ENCODE data around the gene RUNX1.

The RUNX1 gene

DNA sequence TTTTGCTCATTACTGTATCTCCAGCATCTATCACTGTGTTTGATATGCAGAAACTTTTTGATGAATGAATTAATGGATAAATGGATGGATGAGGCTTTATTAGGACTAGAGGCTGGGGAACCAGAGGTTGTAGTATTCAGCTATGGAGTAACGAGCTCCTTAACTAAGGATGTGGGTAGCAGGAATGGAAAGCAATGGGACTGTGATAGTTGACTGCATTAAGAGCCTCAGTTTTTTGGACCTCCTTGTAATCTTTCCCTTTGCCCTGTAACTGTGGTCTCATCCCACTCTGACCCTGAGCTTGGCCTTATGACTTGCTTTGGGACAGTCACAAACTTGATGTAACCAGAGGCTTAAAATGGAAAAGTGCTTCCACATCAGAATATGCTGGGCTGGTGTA, 9.0 kb upstream of the RUNX1 start:
- Histone ChIP-seq H3K9me3 (ENCODE audit: insufficient read depth, low read depth, low read length) (no peaks in the 10 kb centered on the region), H4K91ac (ENCODE audit: low read depth, low read length) (no peak overlapping the region), H4K12ac (ENCODE audit: low read depth, low read length) (no peak overlapping the region), H2BK120ac (ENCODE audit: insufficient read depth, low read length, poor library complexity) (no peak overlapping the region), H2AK5ac (ENCODE audit: low read length) (no peak overlapping the region), H3K4ac (ENCODE audit: low read depth, low read length) (no peak overlapping the region), H3K36me3 (ENCODE audit: control insufficient read depth in 1 of 2, insufficient read depth in 2 of 2, low read length in 2 of 2) (no peaks in the 10 kb centered on the region), H2AFZ (ENCODE audit: insufficient read depth, low read length, poor library complexity) (no peak overlapping the region), H3K23ac (ENCODE audit: low read length) (no peak overlapping the region), H3K4me1 (ENCODE audit: control insufficient read depth in 1 of 2, insufficient read depth in 2 of 2, low read length in 2 of 2) (peaks cover 3 to 7% of the 10 kb centered on the region in 2 experiments), H3K18ac (ENCODE audit: low read length) (no peak overlapping the region), H4K8ac (ENCODE audit: low read depth, low read length) (no peak overlapping the region), H3K4me3 (ENCODE audit: low read depth, low read length) (no peak overlapping the region), H3K27ac (ENCODE audit: low read depth, low read length) (no peak overlapping the region), H2BK12ac (ENCODE audit: low read length) (no peak overlapping the region), H3K9ac (ENCODE audit: low read length) (no peak overlapping the region), H3K27me3 (ENCODE audit: insufficient read depth, low read length) (no peaks in the 10 kb centered on the region), H3K79me1 (ENCODE audit: low read length) (peaks cover 2% of the 10 kb centered on the region), H3K14ac (ENCODE audit: low read length) (no peak overlapping the region), H3K79me2 (ENCODE audit: control insufficient read depth, insufficient read depth, low read length, poor library complexity) (no peaks in the 10 kb centered on the region), H3K4me2 (ENCODE audit: low read length) (no peak overlapping the region), H2BK5ac (ENCODE audit: low read depth, low read length, poor library complexity) (no peak overlapping the region)
- WGBS (ENCODE audit: extremely low coverage, insufficient coverage, insufficient read length), result no CpG with 5 or more reads among the region's 1 CpG
- DNase-seq, result no peak

DNA sequence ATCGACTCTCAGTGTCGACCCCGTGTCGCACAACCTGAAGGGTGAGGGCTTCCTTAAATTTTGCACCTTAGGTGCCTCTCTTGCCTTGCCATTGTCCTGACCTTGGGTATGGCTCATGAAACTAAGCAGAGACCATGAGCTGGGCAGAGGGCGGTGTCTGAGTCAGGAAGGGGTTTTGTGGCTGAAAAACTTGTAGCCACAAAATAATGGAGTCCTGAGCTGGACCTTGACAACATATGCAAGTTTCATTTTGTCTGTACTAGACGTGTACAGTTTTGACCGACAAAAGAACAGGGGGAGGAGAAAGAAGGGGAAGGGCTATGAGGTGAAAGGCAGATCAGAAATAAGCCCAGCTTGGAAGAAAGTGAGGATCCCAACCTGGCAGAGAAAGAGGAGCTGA, 8.3 kb upstream of the RUNX1 start:
- Histone ChIP-seq H3K9me3 (ENCODE audit: insufficient read depth, low read depth, low read length) (no peaks in the 10 kb centered on the region), H3K4me2 (ENCODE audit: low read length) (peak overlapping the region; percentile 10), H4K91ac (ENCODE audit: low read depth, low read length) (no peak overlapping the region), H3K18ac (ENCODE audit: low read length) (no peak overlapping the region), H2AFZ (ENCODE audit: insufficient read depth, low read length, poor library complexity) (no peak overlapping the region), H3K27ac (ENCODE audit: low read depth, low read length) (no peak overlapping the region), H3K9ac (ENCODE audit: low read length) (no peak overlapping the region), H3K79me1 (ENCODE audit: low read length) (peaks cover 2% of the 10 kb centered on the region), H3K4me3 (ENCODE audit: low read depth, low read length) (no peak overlapping the region), H2AK5ac (ENCODE audit: low read length) (no peak overlapping the region), H3K27me3 (ENCODE audit: insufficient read depth, low read length) (no peaks in the 10 kb centered on the region), H3K4me1 (ENCODE audit: control insufficient read depth in 1 of 2, insufficient read depth in 2 of 2, low read length in 2 of 2) (peaks cover 3 to 7% of the 10 kb centered on the region in 2 experiments), H4K12ac (ENCODE audit: low read depth, low read length) (no peak overlapping the region), H2BK120ac (ENCODE audit: insufficient read depth, low read length, poor library complexity) (no peak overlapping the region), H2BK12ac (ENCODE audit: low read length) (no peak overlapping the region), H4K8ac (ENCODE audit: low read depth, low read length) (no peak overlapping the region), H2BK5ac (ENCODE audit: low read depth, low read length, poor library complexity) (no peak overlapping the region), H3K36me3 (ENCODE audit: control insufficient read depth in 1 of 2, insufficient read depth in 2 of 2, low read length in 2 of 2) (no peaks in the 10 kb centered on the region), H3K79me2 (ENCODE audit: control insufficient read depth, insufficient read depth, low read length, poor library complexity) (no peaks in the 10 kb centered on the region), H3K14ac (ENCODE audit: low read length) (no peak overlapping the region), H3K23ac (ENCODE audit: low read length) (no peak overlapping the region), H3K4ac (ENCODE audit: low read depth, low read length) (no peak overlapping the region)
- no peak for DNase-seq
- no CpG with 5 or more reads among the region's 7 CpGs for WGBS (ENCODE audit: extremely low coverage, insufficient coverage, insufficient read length)

DNA sequence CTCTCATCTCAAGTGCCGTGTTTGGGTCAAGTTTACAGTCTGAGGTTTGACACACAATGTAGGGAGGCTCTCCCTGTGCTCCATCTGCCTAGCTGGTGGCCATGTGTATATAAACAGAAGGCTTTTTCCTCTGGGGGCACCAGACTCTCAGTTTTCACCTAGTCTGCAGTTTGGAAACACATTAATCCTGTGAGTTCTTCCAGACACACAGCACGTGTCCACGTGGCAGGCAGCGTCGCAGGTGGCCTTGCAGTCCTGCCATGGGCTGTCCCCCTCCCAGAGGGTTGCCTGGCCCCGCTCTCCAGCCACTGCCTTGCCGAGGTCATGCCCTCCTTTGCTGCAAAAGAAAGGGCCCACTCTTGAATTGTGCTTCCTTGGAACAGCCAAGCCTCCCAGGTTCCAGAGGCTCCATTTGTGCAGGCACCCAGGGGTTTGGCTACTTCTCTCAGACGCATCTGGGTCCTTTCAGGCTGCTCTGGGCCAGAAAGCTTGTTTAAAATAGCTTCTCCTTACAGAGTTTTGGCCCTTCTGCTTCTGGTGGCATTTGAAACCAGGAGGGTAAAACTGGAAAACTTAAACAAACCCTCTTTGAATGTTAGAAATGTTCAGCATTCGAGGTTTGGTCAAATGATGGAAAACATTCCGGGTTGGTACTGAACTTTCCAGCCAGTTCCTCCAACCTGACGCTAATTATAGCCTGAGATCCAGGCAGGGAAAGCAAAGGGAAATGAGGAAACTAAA, 4.4 kb upstream of the RUNX1 start:
- H3K4ac ChIP-seq (ENCODE audit: low read depth, low read length), result no peak overlapping the region
- no peak overlapping the region for H3K9ac ChIP-seq (ENCODE audit: low read length)
- no peak overlapping the region for H3K4me2 ChIP-seq (ENCODE audit: low read length)
- H3K36me3 ChIP-seq (ENCODE audit: control insufficient read depth in 1 of 2, insufficient read depth in 2 of 2, low read length in 2 of 2), result no peaks in the 10 kb centered on the region
- no peak for DNase-seq
- peak overlapping the region; percentile 63 for H2BK12ac ChIP-seq (ENCODE audit: low read length)
- no peak overlapping the region for H4K12ac ChIP-seq (ENCODE audit: low read depth, low read length)
- no CpG with 5 or more reads among the region's 11 CpGs for WGBS (ENCODE audit: extremely low coverage, insufficient coverage, insufficient read length)
- no peak overlapping the region for H2BK120ac ChIP-seq (ENCODE audit: insufficient read depth, low read length, poor library complexity)
- no peaks in the 10 kb centered on the region for H3K9me3 ChIP-seq (ENCODE audit: insufficient read depth, low read depth, low read length)
- H3K27ac ChIP-seq (ENCODE audit: low read depth, low read length), result no peak overlapping the region
- no peak overlapping the region for H4K8ac ChIP-seq (ENCODE audit: low read depth, low read length)
- H2AFZ ChIP-seq (ENCODE audit: insufficient read depth, low read length, poor library complexity), result no peak overlapping the region
- H4K91ac ChIP-seq (ENCODE audit: low read depth, low read length), result peak overlapping the region; percentile 47
- peaks cover 4% of the 10 kb centered on the region for H3K79me1 ChIP-seq (ENCODE audit: low read length)
- H3K27me3 ChIP-seq (ENCODE audit: insufficient read depth, low read length), result no peaks in the 10 kb centered on the region
- H2AK5ac ChIP-seq (ENCODE audit: low read length), result no peak overlapping the region
- H3K18ac ChIP-seq (ENCODE audit: low read length), result no peak overlapping the region
- no peak overlapping the region for H2BK5ac ChIP-seq (ENCODE audit: low read depth, low read length, poor library complexity)
- no peak overlapping the region for H3K14ac ChIP-seq (ENCODE audit: low read length)
- H3K23ac ChIP-seq (ENCODE audit: low read length), result no peak overlapping the region
- peaks cover 8 to 13% of the 10 kb centered on the region in 2 experiments for H3K4me1 ChIP-seq (ENCODE audit: control insufficient read depth in 1 of 2, insufficient read depth in 2 of 2, low read length in 2 of 2)
- H3K79me2 ChIP-seq (ENCODE audit: control insufficient read depth, insufficient read depth, low read length, poor library complexity), result no peaks in the 10 kb centered on the region
- H3K4me3 ChIP-seq (ENCODE audit: low read depth, low read length), result no peak overlapping the region

DNA sequence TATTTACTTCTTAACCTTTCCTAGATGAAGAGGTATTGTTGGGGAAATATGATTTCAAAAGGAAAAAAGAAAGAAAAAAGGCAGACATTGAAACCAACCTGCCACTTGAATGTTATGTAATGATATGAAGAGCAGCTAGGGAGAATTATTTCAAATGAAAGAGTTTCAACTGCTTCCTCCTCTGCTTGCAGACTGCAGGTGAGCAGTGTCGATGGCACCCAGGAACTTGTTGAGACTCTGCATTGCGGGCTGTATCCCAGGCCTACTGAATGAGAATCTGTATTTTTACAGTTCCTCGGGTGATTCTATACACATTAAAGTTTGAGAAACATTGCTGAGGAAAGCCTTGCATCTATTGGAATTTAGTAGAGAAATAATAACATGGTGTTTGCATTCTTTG, 3.7 kb upstream of the RUNX1 start:
- Histone ChIP-seq H2BK5ac (ENCODE audit: low read depth, low read length, poor library complexity) (no peak overlapping the region), H3K4ac (ENCODE audit: low read depth, low read length) (no peak overlapping the region), H3K14ac (ENCODE audit: low read length) (no peak overlapping the region), H3K18ac (ENCODE audit: low read length) (no peak overlapping the region), H3K9ac (ENCODE audit: low read length) (no peak overlapping the region), H3K9me3 (ENCODE audit: insufficient read depth, low read depth, low read length) (no peaks in the 10 kb centered on the region), H2BK12ac (ENCODE audit: low read length) (no peak overlapping the region), H4K12ac (ENCODE audit: low read depth, low read length) (no peak overlapping the region), H4K8ac (ENCODE audit: low read depth, low read length) (no peak overlapping the region), H2AK5ac (ENCODE audit: low read length) (no peak overlapping the region), H3K79me2 (ENCODE audit: control insufficient read depth, insufficient read depth, low read length, poor library complexity) (peaks cover 2% of the 10 kb centered on the region), H3K27ac (ENCODE audit: low read depth, low read length) (no peak overlapping the region), H3K4me1 (ENCODE audit: control insufficient read depth in 1 of 2, insufficient read depth in 2 of 2, low read length in 2 of 2) (peaks cover 14 to 19% of the 10 kb centered on the region in 2 experiments), H3K79me1 (ENCODE audit: low read length) (peaks cover 8% of the 10 kb centered on the region), H3K23ac (ENCODE audit: low read length) (no peak overlapping the region), H4K91ac (ENCODE audit: low read depth, low read length) (no peak overlapping the region), H2AFZ (ENCODE audit: insufficient read depth, low read length, poor library complexity) (no peak overlapping the region), H3K4me2 (ENCODE audit: low read length) (no peak overlapping the region), H2BK120ac (ENCODE audit: insufficient read depth, low read length, poor library complexity) (no peak overlapping the region), H3K27me3 (ENCODE audit: insufficient read depth, low read length) (no peaks in the 10 kb centered on the region), H3K36me3 (ENCODE audit: control insufficient read depth in 1 of 2, insufficient read depth in 2 of 2, low read length in 2 of 2) (no peaks in the 10 kb centered on the region), H3K4me3 (ENCODE audit: low read depth, low read length) (no peak overlapping the region)
- DNase-seq, result no peak
- WGBS (ENCODE audit: extremely low coverage, insufficient coverage, insufficient read length), result no CpG with 5 or more reads among the region's 3 CpGs
